ENCODE results near the gene STX18.
"Not testable (repeated sequence)": the region's sequence is repeated elsewhere in the genome, so short reads cannot be mapped to it uniquely, and the experiment has no call there.

STX18 gene

DNA sequence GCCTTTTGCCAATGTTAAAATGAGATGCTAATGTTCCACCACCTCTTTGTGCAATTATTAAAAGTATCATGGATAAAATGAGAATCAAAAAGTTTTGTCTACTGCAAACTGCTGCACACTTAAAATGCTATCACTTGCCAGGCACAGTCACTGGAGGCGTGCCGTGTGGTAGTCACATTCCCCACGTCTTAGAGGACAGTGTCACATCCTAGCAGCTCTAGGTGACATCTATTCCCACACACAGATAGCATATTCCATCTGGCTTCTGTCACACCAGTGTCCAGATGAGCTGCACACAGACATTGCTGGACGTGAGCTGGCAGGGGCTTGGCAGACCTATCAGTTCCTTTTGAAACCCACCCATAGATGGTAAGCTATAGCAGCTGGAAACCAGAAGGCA is 107.9 kb downstream of the STX18 start:
- no peak for DNase-seq

DNA sequence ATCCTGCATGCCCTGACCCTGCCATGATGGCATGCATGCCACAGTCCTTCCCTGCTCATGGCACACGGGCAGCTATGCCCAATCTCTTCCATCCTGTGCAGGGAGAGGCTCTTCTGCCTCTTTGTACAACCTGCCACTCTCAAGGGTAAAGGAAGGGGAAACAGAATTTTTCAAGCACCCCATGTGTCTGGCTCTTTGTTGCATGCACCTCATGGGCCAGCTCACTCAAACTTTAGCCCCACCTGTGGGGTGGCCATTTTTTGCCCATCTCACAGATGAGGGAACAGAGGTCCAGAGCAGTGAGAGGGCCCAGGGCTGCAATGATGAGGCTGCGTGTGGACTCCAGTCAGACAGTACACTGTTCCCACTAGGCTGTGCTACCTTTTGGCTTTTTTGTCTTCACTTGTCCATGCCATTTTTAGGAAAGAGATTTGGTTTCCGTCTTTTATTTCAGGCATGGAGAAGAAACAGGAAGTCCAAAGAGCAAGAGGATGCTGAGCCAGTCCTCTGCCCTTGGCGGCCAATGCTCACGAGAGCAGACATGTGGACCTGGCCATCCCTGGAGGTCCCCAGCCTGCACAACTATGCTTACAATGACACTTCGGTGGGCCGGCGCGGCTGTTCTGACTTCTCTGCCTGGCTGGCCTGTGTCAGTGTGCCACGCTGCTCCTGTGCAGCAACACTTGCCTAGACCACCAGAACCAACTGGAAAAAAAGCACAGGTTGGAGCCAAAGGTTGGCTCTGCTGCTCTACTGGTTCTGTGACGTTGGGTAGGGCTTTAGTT is 109.3 kb downstream of the STX18 start:
- no peak for DNase-seq

DNA sequence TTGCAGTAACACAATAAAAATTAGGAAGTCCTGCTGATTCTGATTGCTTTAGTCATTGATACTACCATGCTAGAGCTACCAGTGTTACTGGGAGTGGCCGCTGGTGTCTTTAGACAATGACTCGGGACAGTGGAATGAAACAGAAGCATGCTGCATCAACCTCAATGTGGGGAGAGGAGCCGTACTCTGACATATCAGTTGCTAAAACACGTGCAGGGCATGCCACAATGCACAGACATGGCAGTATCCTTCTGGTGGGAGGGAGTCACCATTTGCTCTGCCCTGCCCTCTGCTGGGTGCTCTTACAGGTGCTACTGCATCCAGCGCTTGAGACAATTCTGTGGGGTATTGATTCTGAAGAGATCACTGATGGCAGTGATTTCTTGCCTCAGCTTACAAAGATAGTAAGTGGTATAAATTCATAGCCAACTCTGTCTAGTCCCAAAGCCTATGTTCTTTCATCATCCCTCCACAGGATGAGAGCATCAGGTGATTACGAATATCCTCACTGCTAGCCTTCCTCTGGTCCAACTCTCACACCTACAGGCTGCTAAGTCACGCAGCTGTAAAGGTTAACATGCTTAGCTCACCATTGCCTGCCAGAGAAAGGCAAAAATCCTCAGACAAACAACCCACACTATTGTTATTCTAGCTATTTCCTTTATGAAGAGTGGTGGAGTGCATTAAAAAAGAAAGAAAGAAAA is 111.2 kb downstream of the STX18 start:
- peak; percentile 86 for DNase-seq

DNA sequence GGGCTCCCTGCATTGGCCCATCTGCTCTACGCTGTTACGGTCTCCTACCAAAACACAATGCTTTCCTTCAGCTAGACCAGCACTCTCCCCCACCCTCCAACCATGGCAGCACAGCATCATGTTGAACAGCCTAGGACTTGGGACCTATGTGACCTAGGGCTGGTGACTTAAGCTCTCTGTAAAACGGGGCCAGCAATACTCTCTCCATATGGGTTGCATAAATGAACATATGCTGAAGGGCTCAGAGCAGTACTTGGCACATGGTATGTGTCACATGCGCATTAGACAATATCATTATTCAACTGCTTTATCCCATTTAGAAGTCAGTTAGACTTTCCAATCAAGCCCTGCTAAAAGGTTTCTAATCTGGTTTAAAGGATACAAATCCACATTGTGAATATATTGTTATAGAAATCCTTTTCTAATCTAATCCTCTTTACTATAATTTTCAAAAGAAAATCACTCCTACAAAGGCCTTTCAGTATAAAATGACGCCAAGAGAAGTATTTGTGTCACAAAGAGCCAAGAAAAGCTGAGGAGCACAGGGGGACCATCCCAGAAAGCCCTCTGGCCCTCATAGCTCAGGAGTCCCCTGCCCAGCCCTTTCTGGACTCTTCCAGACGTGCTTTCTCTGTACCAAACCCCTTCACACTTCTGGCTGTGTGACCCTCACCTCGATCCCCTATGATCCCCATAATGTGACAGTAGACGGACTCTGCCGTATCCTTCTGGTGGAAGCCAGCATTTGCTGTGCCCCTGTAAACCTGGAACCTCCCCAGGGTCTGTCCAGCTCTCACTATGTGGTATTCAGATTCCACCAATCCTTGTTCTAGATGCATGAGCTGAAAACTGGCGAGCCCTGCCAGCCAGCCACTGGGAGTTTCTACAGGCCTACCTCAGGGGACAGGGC is 112.6 kb downstream of the STX18 start:
- no peak for DNase-seq

DNA sequence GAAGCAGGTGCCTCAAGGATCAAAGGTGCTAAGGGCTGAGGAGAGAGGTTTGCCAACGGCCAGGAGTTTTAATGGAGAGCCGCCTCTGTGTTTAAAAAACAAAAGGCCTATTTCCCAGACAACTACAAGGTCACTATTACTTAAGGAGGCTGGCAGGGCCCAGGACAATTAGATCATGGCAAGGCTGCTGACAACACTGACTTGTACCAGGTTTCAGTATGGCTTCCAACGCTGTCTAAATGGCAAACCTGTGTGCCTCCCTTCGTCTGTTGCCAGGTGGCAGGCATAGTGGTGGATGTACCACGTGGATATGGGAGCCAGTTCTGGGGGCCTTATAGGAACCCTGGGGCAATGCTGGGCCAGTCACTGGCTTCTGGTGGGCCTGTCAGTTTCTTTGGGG is 114.0 kb downstream of the STX18 start:
- no peak for DNase-seq

DNA sequence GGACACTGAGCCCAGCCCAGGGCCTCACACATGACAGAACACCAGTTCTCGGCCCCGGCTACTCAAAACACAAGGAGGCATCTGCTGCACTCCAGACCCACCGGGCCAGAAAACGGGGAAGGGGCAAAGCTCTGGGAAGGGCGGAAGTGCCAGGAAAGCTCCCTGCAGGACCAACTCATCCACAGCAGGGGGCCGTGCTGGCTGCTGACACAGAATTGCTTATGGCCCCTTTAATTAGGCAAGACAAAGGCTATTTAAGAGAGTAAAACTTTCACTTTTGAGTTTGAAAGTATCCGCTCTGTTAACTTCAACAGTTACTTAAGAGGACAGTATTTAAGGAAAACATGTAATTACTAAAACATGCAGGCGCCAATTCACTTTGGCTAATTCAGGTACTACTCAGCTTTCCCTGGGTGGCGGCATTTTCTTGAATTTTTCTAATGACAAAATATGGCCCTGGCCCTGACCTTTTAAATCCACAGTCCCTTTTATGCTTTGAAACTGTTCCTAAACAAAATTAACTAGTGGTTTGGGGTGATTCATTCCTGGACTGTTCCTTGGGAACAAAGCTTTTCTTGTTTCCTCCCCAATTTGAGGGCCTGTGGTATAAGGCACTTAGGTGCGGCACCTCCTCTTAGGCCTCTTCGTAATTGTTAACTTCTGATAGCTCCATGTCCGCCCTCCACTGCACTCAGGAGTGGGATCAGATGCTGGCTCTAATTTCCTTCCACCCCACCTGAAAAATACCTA is 114.6 kb downstream of the STX18 start:
- peak; percentile 67 for DNase-seq

DNA sequence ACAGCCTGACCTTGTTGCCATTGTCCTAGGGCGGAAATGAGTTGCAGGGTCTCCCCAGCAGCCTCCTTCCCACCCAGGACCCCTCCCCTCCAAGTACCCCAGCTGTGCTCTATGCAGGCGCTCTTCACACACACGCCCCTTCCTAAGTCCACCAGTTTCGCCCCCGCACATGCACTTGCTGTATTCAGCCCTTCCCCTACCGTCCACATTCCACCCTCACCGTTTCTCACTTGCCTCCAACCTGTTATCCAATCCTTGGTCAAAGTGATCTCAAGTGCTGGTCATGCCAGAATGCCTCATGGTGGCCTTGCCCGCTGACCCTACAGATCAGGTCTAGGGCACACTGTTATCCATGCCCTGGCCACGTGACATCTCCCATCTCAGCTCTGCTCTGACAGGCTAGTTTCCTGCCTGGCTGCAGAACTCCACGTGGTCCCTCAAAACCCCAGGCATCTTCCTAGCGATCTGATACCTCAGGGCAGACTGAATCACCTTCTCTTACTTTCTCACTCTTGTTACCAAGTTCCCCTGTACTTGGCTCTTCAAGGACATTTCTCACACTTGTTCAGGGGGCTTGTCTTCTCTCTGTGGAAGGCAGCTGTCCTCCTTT is 115.2 kb downstream of the STX18 start:
- no peak for DNase-seq

DNA sequence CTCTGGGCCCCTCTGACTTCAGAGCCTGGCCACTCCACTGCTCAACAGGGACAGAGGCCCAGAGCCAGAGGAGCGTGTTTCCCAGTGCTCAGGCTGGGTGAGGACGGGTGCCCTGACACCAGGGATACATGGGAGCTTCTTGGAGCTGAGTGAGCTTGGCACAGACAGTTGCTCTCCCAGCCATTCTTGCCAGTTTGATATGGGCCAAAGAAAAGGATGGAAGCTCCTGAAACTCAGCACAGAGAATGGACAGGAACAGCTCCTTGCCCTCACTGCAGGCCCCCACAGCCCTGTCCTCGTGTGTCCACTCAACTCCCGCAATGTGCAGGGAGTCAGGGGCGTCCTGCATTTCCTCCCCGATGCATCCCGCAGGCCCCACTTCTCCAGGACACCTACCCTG is 116.2 kb downstream of the STX18 start:
- DNase-seq = no peak

DNA sequence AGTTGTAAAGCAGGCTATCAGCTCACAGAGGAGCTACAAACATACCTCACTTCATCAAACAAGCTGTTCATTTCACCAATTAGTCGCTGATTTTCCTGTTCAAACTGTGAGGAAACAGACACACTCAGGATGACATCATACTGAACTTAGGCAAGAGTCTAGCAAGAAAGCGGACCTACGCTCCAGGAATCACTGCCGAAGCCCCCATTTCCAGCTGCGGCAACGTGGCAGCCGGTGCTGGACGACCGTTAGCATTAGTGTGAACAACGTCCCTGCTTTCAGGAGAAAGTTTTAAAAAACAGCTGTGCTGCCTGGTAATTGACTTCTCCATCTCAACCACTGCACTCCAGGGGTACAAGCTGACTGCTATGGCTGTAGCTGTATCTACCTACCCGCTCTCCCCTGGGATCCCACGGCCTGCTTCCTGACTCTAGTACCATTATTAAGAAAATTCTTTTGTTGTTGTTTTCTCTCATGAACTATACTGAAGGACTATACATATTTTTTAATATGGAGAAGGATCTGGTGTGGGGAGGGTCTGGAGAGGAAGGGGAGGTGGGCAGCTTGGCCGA is 116.6 kb downstream of the STX18 start:
- DNase-seq = no peak

DNA sequence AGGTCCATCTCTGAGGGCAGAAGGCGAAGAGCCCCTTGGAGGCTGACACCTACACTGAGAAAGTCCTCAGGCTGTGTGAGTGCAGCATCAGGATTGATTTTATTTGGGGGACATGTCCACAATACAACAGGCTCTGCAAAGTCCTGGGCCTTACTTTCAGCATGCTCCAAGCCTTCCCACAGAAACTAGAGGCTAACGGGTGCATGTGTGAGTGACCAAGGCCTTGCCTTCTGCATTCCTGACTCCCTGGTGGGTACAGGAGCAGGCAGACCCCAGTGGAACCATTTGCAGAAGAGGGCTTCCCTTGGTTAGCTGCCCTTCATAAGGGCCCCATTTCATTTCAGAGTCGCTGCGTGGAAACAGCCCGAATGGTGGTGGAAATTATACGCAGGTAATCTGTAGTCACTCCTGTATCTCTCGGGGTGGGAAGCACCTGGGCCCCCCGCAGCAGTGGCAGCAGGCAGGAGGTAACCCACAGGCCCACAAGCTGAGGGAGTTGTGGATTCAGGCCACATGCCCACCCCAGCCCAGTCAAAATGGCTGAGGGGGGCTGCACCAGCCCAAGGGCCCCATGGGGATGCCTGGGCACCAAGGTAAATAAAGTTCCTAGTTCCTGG is 117.2 kb downstream of the STX18 start:
- DNase-seq = no peak

DNA sequence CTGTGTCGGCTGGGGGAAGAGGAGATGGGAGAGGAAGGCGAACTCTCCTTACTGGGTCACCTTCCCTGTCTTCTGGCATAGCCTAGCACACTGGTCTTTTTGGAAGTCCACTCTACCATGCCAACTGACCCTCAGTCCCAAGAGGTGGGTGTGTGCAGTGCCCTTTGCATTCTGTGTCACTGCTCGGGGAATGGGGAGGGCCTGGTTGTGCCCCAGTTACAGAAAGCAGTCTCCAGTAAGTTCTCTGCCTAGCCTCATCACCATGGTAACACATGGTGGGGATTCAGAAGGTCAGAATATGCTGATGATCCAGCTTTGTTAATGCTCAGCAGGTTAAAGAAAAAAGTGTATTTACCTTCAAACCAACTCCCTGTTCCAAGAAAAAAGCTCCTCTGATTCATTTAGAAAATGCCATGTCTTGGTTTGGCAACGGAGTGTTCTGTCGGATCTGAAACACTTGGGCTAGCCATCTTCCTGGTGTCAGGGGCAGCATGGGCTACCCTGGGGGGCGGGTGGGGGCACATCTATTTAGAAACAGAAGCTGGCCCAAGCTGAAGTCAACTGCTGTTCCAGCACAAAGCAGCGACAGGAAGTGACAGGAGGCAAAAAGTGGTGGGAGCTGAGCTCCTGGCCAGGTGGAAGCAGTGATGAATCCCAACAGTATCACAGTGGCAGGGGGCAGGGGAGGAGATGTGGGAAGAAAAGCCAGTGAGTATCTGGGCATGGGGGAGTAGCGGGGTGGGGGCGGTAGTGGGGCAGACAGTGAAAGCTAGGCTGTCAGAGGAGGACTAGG is 117.9 kb downstream of the STX18 start:
- DNase-seq = no peak

DNA sequence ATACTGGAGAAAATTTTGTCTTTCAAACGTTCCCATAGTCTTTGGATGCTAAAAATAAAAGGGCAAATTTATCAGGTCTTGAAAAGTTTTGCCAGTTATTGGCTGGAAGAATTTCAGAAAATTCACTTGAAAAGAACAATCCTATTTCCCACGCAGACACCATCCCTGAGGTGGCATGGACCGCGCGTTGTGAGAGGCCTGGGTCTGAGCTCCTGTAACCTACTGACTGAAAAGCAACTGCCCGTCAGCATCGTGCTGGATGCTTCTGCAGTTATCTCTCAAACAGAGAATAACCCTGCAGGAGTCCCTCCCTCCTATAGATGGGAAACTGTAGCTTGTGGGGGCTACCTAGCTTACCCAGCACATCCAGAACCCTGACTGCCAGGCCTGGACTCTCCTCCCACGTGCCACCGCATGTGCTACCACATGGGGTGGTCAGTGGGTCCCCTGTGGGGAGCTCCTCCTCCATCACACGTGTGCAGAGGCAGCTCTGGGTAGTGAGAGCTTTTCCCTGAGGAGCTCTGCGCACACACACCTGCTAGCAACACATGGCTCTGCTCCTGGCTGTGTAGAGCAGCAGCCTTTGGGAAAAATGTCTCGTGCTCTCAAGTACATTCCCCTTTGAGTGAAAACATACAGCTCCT is 118.9 kb downstream of the STX18 start:
- DNase-seq = no peak

DNA sequence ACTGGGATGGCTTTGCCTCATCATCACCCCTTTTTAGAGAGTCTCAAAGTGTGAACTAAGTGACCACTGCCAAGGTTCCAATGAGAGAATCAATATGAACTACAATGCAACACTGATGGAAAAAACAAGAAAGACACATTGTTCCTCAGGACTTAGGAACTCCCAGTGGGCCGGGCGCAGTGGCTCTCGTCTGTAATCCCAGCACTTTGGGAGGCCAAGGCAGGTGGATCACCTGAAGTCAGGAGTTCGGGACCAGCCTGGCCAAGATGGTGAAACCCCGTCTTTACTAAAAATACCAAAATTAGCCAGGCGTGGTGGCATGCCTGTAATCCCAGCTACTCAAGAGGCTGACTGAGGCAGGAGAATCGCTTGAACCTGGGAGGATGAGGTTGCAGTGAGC is 119.7 kb downstream of the STX18 start:
- not testable (repeated sequence) for DNase-seq

DNA sequence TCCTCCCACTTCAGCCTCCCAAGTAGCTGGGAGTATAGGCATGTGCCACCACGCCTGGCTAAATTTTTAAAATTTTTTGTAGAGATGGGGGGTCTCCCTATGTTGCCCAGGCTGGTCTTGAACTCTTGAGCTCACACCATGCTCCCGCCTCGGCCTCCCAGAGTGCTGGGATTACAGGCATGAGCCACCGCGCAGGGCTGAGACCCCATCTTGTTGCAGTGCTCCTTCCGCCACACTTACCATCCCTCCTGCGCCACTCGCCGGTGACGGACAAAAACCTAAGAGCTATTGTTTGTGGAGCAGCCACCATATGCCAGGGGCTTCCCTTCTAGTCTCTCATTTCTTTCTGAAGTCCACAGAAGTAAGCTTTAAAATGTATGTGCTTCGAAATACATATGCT is 120.5 kb downstream of the STX18 start:
- no peak for DNase-seq

DNA sequence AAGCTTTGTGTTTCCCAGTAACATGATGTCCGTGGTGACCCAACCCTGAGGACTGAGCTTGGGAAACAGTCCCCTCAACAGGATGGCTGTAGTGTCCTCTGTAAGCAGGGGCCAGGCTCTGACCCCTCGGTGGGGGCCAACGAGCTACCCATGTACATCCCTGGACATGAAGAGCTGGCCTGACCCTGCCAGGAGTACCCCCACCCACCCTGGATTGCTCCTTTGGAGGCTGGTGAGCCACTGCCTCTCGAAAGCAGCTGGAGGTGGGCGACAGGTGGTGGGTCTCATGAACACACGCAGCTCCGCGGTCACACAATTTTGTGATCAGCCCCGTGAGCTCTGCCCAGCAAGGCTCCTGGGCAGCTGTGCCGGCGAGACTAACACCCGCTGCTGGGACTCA is 121.4 kb downstream of the STX18 start:
- no peak for DNase-seq

DNA sequence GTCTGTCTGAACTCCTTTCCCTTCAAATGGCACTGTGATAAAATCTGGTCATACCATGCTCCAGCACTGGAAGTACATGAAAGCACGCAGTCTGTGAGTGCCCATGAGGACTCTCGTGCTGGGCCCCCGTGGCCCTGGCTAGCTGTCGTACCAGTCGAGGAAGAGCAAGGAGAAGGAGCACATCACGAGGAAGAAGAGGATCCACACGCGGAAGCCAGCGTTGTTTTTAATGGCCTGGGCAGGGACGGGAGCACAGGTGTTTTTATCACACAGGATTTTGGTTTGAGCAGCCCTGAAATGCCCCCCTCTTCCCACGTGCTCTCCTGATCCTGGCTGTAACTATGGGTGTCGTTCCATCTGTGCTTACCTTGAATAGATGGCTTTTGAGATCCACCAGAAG is 122.0 kb downstream of the STX18 start:
- no peak for DNase-seq

DNA sequence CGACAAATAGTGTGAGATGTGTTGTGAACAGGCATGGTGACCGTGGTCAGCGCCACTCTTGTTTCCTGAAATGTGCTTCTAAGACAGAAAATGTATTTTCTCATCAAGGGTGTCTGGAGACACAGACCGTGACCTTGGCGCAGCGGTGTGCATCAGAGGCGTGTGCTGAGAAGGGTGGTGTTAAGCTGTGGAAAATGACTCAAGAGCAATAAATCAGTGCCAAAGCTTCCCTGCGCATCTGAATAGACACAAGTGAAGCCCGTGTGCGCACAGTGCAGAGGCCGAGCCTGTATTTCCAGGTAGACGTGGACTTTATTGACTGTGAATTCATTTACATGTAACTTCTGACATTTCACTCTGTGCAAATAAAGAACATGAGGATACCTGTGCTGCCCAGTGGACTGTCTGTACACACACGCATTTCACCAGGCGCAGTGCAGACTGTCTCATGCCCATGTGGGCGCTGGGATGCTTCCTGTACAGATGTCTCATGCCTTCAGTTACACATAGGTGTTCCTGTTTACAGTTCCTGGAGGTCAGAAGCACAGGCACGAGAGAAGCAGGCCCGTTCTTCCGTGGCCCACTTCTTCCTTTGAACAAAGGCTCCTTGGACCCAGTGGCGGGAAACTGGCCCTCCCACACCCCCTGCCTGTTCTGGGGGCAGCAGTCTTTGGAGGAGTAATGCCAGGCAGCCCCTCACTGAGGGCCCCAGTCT is 123.0 kb downstream of the STX18 start:
- no peak for DNase-seq

DNA sequence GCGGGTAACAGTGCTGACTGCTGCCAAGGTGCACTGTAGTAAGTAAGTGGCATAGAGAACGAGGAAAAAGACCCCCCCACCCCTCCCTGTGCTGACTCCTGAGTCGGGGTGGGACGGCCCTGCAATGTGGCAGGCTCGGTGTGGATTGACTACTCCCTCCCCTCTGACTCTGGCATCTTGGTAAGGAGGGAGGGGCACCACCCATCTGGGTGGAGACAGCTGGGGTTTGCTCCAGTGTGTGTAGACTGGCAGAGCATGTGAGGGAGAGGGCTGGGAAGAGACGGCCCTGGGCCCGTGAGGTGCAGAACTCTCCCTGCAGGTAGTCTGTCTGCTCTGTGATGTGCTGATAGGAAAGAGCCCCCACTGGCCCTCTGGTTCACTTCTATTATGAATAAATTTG is 124.0 kb downstream of the STX18 start:
- no peak for DNase-seq

DNA sequence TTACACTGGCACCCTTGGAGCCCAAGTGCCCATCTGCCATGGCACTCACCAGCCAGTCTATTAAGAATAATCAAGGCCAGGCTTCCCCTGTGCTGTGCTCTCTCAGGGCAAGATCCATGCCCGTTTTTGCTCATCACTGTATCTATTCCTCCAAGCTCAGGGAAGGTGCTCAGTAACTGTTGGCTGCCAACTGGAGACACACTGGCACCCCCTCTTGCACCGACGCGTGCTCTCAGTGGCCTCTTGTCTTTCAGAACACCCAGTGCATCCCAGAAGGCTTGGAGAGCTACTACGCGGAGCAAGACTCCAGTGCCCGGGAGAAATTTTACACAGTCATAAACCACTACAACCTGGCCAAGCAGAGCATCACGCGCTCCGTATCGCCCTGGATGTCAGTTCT is 124.9 kb downstream of the STX18 start:
- no peak for DNase-seq

Measured in eye (tissue), 1 donor.